ENCODE data around the gene MSL3B.

The MSL3B gene

DNA sequence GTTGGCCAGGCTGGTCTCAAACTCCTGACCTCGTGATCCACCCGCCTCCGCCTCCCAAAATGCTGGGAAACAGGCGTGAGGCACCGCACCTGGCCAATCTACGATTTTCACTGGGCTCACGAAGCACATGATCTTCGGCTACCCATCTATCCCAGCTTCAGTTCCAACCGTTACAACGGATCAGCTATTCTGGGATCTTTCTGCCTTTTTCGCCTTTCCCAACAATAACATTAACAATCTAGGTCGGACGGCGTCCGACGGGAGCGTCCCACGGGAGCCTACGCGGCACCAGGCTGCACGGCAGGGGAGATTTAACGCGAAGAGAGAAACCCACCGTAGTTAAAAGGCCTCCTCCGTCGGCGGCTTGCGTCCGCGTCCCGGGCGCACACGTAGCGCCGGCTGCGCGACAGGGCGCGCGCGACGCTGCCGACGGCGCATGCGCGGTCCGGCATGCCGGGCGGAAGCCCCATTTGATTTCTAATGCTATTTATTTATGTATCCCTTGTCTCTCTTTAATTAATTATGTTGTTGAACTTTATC is at the start of gene MSL3B:
TSS of gene MSL3B (minus strand) at position 394 of the 540 bp plus-strand sequence.
- H3K27ac ChIP-seq = peak within 1 kb of the TSS in 3 of 4 donors; percentile 25 to 53 (median 28)
- H3K4me3 ChIP-seq = peak within 1 kb of the TSS; percentile 29 to 55 (median 42)
- intact Hi-C loops (cut with DNase I; ENCODE audit: low total_unique reads) (no loop called here), in situ Hi-C loops (cut with MboI; ENCODE audit: low pct_ligation_motif_present in 1 of 4, low pct_unique_long_range_greater_than_20kb in 1 of 4, low sequenced_read_pairs in 3 of 4) (no loop called here)
- 0 to 15% methylated on average over 1 to 50 of the region's 50 CpGs for WGBS, 2 donors (ENCODE audit: low coverage in 1 of 2)
- TF ChIP-seq EP300 (IDR thresholded peaks at IDR 0.05; ENCODE audit: low read depth) = no peak
- TF ChIP-seq POLR2A (IDR thresholded peaks at IDR 0.05) = no peak
- H3K36me3 ChIP-seq = no peaks in the 10 kb centered on the region
- no peaks in the 10 kb centered on the region for H3K4me1 ChIP-seq
- peaks cover 0 to 4% of the 10 kb centered on the region in 2 donors for H3K9me3 ChIP-seq
- peaks cover 36% of the 10 kb centered on the region for H3K27me3 ChIP-seq
- DNase-seq = peak; percentile 47

DNA sequence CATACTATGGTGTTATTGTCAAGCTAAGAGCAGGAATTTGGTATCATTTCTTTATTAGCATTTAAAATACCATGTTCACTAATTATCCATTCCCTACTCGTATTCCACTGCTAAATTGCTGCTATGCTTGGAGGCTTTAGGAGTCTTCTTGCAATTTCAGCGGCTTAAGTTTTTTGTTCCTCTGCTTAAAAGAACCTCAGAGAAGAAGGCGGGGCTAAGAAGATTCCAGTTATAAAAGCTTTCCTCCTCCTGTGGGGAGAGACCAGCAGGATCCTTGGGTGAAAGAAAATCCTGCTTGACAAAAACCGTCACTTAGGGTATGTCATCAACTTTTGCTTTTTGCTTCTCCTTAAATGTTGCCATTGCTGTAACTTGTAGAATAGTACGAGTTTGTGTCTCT is 48.9 kb upstream of the MSL3B start, which contains the start of gene TRPM8:
TSS of gene TRPM8 (plus strand) at position 258 of the 400 bp plus-strand sequence. CDS start 9,165 bp downstream, outside the sequence.
- no peak for DNase-seq
- TF ChIP-seq EP300 (IDR thresholded peaks at IDR 0.05; ENCODE audit: low read depth) (no peak), CTCF (IDR thresholded peaks at IDR 0.05) (no peak), POLR2AphosphoS5 (IDR thresholded peaks at IDR 0.05) (no peak), POLR2A (IDR thresholded peaks at IDR 0.05) (no peak)
- H3K9me3 ChIP-seq = no peaks in the 10 kb centered on the region
- intact Hi-C loops (cut with DNase I; ENCODE audit: low total_unique reads) (no loop called here), in situ Hi-C loops (cut with MboI; ENCODE audit: low pct_ligation_motif_present in 1 of 4, low pct_unique_long_range_greater_than_20kb in 1 of 4, low sequenced_read_pairs in 3 of 4) (no loop called here)
- no peaks in the 10 kb centered on the region for H3K36me3 ChIP-seq
- WGBS, 2 donors (ENCODE audit: low coverage in 1 of 2) = 26 to 28% methylated on average over 5 of the region's 5 CpGs
- H3K27ac ChIP-seq = no peak within 1 kb of the TSS
- no peak within 1 kb of the TSS for H3K4me3 ChIP-seq
- peaks cover 33% of the 10 kb centered on the region for H3K27me3 ChIP-seq
- H3K4me1 ChIP-seq = no peaks in the 10 kb centered on the region

DNA sequence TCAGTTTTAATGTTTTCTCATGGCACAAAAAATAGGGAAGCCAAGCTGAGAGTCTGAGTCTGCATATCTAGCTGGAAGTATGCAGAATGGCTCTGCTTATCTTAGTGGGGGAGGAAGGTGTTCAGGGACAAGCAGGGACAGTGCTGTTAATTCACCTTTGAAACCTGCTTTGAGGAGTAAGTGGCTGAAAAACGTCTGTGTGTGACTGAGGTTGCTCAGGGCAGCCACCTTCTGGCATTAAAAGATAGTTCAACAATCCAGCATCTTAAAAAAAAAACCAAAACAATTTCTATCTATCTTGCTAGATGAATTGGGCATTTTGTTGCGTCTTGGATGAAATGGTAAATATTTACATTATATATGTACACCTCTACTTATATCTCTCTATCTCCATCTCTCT is 46.9 kb upstream of the MSL3B start:
- Histone ChIP-seq H3K27ac (no peak overlapping the region), H3K4me3 (no peak overlapping the region), H3K9me3 (no peaks in the 10 kb centered on the region), H3K36me3 (no peaks in the 10 kb centered on the region), H3K27me3 (peaks cover 38% of the 10 kb centered on the region), H3K4me1 (no peaks in the 10 kb centered on the region)
- no peak for DNase-seq
- intact Hi-C loops (cut with DNase I; ENCODE audit: low total_unique reads) (no loop called here), in situ Hi-C loops (cut with MboI; ENCODE audit: low pct_ligation_motif_present in 1 of 4, low pct_unique_long_range_greater_than_20kb in 1 of 4, low sequenced_read_pairs in 3 of 4) (no loop called here)
- TF ChIP-seq EP300 (IDR thresholded peaks at IDR 0.05; ENCODE audit: low read depth) (no peak), CTCF (IDR thresholded peaks at IDR 0.05) (peak in 1 of 5 experiments; percentile 9)
- WGBS, 2 donors (ENCODE audit: low coverage in 1 of 2) = 12 to 15% methylated on average over 2 of the region's 2 CpGs

DNA sequence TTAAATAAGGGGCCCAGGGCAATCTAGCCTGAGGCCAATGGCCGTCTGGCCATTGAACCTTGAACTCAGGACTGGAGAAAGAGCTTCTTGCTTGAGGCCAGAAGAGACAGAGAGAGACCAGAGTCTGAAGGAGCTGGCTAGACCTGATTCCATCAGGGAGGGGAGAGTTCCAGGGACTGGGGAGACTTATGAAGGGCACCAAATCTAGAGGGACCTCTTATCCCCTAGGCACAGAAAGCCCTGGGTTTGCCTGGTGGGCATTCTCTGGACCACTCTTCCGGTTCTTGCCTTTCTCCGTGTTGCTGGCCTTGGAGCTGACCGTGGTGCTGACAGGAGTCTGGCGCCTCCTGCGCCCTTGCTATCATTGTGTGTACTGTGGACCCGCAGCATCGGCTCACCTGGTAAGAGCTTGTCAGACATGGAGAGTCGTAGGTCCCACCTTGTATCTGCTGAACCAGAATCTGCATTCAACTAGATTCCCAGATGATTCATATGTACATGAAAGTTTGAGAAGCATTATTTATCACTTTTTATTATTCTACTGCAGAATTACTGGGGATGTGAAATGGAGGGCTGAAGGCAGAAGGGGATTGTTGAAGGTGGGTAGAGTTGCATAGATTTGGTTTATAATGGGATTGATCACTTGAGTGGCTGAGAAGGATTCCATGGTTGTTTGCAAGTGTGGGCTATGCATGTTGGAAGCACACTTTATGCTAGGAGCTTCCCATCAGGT is 44.7 kb upstream of the MSL3B start:
- in situ Hi-C loops (cut with MboI; ENCODE audit: low pct_ligation_motif_present in 1 of 4, low pct_unique_long_range_greater_than_20kb in 1 of 4, low sequenced_read_pairs in 3 of 4) = no loop called here
- intact Hi-C loops (cut with DNase I; ENCODE audit: low total_unique reads) = no loop called here
- no peaks in the 10 kb centered on the region for H3K36me3 ChIP-seq
- H3K27me3 ChIP-seq = peaks cover 29% of the 10 kb centered on the region
- H3K4me3 ChIP-seq = no peak overlapping the region
- no peaks in the 10 kb centered on the region for H3K9me3 ChIP-seq
- H3K27ac ChIP-seq = no peak overlapping the region
- DNase-seq = no peak
- WGBS, 2 donors (ENCODE audit: low coverage in 1 of 2) = 5 to 27% methylated on average over 2 to 9 of the region's 9 CpGs
- no peaks in the 10 kb centered on the region for H3K4me1 ChIP-seq
- TF ChIP-seq CTCF (IDR thresholded peaks at IDR 0.05) = no peak

Data from transverse colon (tissue), 4 donors.